ENCODE measurements around the gene TRIO.
A peak's percentile ranks its signal among the peaks of the same experiment; 100 is the strongest.

The TRIO gene

GRCh38 chr5:14401639-14402038 is 258.5 kb downstream of the TRIO start:
- no peak for DNase-seq (ENCODE audit: extremely low read depth, insufficient read length)
- TF ChIP-seq, protein P1, sequence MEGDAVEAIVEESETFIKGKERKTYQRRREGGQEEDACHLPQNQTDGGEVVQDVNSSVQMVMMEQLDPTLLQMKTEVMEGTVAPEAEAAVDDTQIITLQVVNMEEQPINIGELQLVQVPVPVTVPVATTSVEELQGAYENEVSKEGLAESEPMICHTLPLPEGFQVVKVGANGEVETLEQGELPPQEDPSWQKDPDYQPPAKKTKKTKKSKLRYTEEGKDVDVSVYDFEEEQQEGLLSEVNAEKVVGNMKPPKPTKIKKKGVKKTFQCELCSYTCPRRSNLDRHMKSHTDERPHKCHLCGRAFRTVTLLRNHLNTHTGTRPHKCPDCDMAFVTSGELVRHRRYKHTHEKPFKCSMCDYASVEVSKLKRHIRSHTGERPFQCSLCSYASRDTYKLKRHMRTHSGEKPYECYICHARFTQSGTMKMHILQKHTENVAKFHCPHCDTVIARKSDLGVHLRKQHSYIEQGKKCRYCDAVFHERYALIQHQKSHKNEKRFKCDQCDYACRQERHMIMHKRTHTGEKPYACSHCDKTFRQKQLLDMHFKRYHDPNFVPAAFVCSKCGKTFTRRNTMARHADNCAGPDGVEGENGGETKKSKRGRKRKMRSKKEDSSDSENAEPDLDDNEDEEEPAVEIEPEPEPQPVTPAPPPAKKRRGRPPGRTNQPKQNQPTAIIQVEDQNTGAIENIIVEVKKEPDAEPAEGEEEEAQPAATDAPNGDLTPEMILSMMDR (IDR thresholded peaks at IDR 0.05; ENCODE audit: insufficient read depth, low read length, poor library complexity, severe bottlenecking), result no peak
- peaks cover 34% of the 10 kb centered on the region for H3K36me3 ChIP-seq (ENCODE audit: control insufficient read depth, insufficient read depth, low read length)
- no peak overlapping the region for H3K4me3 ChIP-seq (replicated peaks; ENCODE audit: low read depth, low read length)
- no peaks in the 10 kb centered on the region for H3K27me3 ChIP-seq (replicated peaks; ENCODE audit: control insufficient read depth, insufficient read depth, low read length)

GRCh38 chr5:14402424-14402823 is 259.3 kb downstream of the TRIO start:
- TF ChIP-seq, protein P1 (IDR thresholded peaks at IDR 0.05; ENCODE audit: insufficient read depth, low read length, poor library complexity, severe bottlenecking), result no peak
- DNase-seq (ENCODE audit: extremely low read depth, insufficient read length), result no peak
- H3K36me3 ChIP-seq (ENCODE audit: control insufficient read depth, insufficient read depth, low read length), result peaks cover 36% of the 10 kb centered on the region
- no peak overlapping the region for H3K4me3 ChIP-seq (replicated peaks; ENCODE audit: low read depth, low read length)
- no peaks in the 10 kb centered on the region for H3K27me3 ChIP-seq (replicated peaks; ENCODE audit: control insufficient read depth, insufficient read depth, low read length)

DNA sequence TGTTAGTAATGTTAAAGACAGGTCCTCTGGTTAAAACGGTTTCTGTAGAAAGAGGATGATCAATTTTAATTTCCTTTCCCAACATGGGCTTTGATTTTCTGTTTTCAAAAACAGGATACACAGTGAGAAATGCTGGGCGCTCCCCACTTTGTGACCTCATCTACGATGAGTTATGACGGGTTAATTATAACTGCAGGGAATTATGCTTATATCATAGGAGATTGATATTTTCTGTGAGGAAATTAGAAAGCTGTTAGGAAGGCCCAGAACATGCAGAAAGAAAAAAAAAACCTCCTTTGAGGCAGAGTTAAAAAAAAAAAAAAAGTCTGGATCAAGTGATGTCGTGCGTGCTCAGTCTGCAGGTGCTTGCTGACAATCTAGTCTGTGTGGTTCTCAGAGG is 261.6 kb downstream of the TRIO start:
- peaks cover 28% of the 10 kb centered on the region for H3K36me3 ChIP-seq (ENCODE audit: control insufficient read depth, insufficient read depth, low read length)
- TF ChIP-seq, protein P1 (IDR thresholded peaks at IDR 0.05; ENCODE audit: insufficient read depth, low read length, poor library complexity, severe bottlenecking), result no peak

GRCh38 chr5:14405267-14405666 is 262.1 kb downstream of the TRIO start:
- TF ChIP-seq, protein P1 (IDR thresholded peaks at IDR 0.05; ENCODE audit: insufficient read depth, low read length, poor library complexity, severe bottlenecking), result peak; percentile 23
- peaks cover 28% of the 10 kb centered on the region for H3K36me3 ChIP-seq (ENCODE audit: control insufficient read depth, insufficient read depth, low read length)
- no peak overlapping the region for H3K4me3 ChIP-seq (replicated peaks; ENCODE audit: low read depth, low read length)
- no peak for DNase-seq (ENCODE audit: extremely low read depth, insufficient read length)
- H3K27me3 ChIP-seq (replicated peaks; ENCODE audit: control insufficient read depth, insufficient read depth, low read length), result no peaks in the 10 kb centered on the region

More for the DNA sequence above, 261.6 kb downstream of the TRIO start:
- no peak for DNase-seq (ENCODE audit: extremely low read depth, insufficient read length)
- H3K4me3 ChIP-seq (replicated peaks; ENCODE audit: low read depth, low read length), result no peak overlapping the region
- no peaks in the 10 kb centered on the region for H3K27me3 ChIP-seq (replicated peaks; ENCODE audit: control insufficient read depth, insufficient read depth, low read length)

GRCh38 chr5:14405706-14406553 is 262.8 kb downstream of the TRIO start:
- no peak overlapping the region for H3K4me3 ChIP-seq (replicated peaks; ENCODE audit: low read depth, low read length)
- no peak for DNase-seq (ENCODE audit: extremely low read depth, insufficient read length)
- H3K36me3 ChIP-seq (ENCODE audit: control insufficient read depth, insufficient read depth, low read length), result peaks cover 27% of the 10 kb centered on the region
- TF ChIP-seq, protein P1 (IDR thresholded peaks at IDR 0.05; ENCODE audit: insufficient read depth, low read length, poor library complexity, severe bottlenecking), result no peak
- H3K27me3 ChIP-seq (replicated peaks; ENCODE audit: control insufficient read depth, insufficient read depth, low read length), result no peaks in the 10 kb centered on the region
